Ovary (tissue), 3 donors: Measurements from ENCODE around the gene EPHB1.

ENCODE experiments used
- POLR2A ChIP-seq: fragments of 450-650 bp; IDR thresholded peaks from one replicate; pipeline ENCODE4 v1.6.1; 2017; ENCODE audit warnings: antibody characterized with exemption, mild to moderate bottlenecking, moderate library complexity
- TF ChIP-seq, protein P1 (sequence below), 3 donors: fragments of 450-650 bp in 2 of 3; fragments of 200-600 bp in 1 of 3; IDR thresholded peaks; one replicate each; pipeline versions ENCODE4 v1.5.1 to v1.8.0; 2016 to 2022; ENCODE audit warnings: antibody characterized with exemption in 3 of 3, mild to moderate bottlenecking in 1 of 3
- donor health status: DM: no; HTN: no; CAD: no.

DNA sequence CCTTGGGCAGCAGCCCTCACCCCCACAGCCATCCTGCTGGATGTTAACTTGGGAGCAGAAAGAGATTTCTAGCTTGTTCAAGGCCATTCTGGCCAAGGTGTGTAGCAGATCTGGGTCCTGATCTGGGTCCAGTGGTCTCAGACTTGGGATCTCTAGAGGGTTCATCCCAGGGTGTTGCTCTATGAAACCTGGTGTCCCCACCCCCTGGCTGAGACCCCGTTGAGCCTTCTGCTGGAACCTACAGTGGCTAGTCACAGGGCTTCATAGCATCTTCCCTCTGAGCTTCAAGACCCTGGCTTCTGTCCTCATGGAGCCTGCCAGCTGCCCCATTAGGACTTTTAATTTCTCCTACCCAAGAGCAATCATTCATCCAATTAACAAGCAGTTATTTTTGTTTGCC, 64.3 kb downstream of the EPHB1 start:
- TF ChIP-seq, protein P1, sequence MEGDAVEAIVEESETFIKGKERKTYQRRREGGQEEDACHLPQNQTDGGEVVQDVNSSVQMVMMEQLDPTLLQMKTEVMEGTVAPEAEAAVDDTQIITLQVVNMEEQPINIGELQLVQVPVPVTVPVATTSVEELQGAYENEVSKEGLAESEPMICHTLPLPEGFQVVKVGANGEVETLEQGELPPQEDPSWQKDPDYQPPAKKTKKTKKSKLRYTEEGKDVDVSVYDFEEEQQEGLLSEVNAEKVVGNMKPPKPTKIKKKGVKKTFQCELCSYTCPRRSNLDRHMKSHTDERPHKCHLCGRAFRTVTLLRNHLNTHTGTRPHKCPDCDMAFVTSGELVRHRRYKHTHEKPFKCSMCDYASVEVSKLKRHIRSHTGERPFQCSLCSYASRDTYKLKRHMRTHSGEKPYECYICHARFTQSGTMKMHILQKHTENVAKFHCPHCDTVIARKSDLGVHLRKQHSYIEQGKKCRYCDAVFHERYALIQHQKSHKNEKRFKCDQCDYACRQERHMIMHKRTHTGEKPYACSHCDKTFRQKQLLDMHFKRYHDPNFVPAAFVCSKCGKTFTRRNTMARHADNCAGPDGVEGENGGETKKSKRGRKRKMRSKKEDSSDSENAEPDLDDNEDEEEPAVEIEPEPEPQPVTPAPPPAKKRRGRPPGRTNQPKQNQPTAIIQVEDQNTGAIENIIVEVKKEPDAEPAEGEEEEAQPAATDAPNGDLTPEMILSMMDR (IDR thresholded peaks at IDR 0.05), result no peak
- no peak for TF ChIP-seq POLR2A
